HepG2 (cell line): ENCODE data around the gene RAB40C. TPM values are rescaled to one million over a fixed set of nuclear protein-coding genes. Genes with fewer than 3 reads are reported as not detected.
A peak's percentile ranks its signal among the peaks of the same experiment; 100 is the strongest.

Experiments used
- EP300 ChIP-seq, 3 experiments: sonication (generic) in 1 of 3; formaldehyde crosslinking in 1 of 3; IDR thresholded peaks; 2 replicates each; pipeline versions ENCODE4 v1.5.1 to v1.6.1; 2011 to 2020; ENCODE audit warnings: low read depth in 2 of 3, low read length in 2 of 3, borderline replicate concordance in 1 of 3, improper control_type of control experiment in 1 of 3, mild to moderate bottlenecking in 1 of 3, missing genetic modification reagents in 1 of 3, moderate library complexity in 1 of 3
- FOXK1 ChIP-seq: sonication (generic); formaldehyde crosslinking; IDR thresholded peaks from 2 replicates; pipeline ENCODE4 v1.4.0; 2020; ENCODE audit warnings: low read depth, missing genetic modification reagents, borderline replicate concordance
- HES4 ChIP-seq: sonication (generic); formaldehyde crosslinking; IDR thresholded peaks from 2 replicates; pipeline ENCODE4 v1.9.0; 2021; ENCODE audit warnings: mild to moderate bottlenecking, missing genetic modification reagents, borderline replicate concordance
- HNF4G ChIP-seq, 2 experiments: sonication (generic) in 1 of 2; formaldehyde crosslinking in 1 of 2; IDR thresholded peaks; 2 replicates each; pipeline versions ENCODE4 v1.4.0 to v1.6.1; 2011 to 2020; ENCODE audit warnings: borderline replicate concordance in 2 of 2, low read depth in 2 of 2, mild to moderate bottlenecking in 2 of 2, low read length in 1 of 2, missing genetic modification reagents in 1 of 2, moderate library complexity in 1 of 2
- KLF9 ChIP-seq: IDR thresholded peaks from 2 replicates; pipeline ENCODE4 v1.6.1; 2016; ENCODE audit warnings: low read depth
- LCORL ChIP-seq, 2 experiments: fragments of 450-650 bp in 1 of 2; sonication (generic) in 1 of 2; formaldehyde crosslinking in 1 of 2; IDR thresholded peaks; 2 replicates each; pipeline versions ENCODE4 v1.5.0 to v1.6.1; 2017 to 2020; ENCODE audit warnings: antibody characterized with exemption in 1 of 2, missing genetic modification reagents in 1 of 2
- NONO ChIP-seq, 2 experiments: fragments of 450-650 bp in 1 of 2; sonication (generic) in 1 of 2; formaldehyde crosslinking in 1 of 2; IDR thresholded peaks in 1 of 2; conservative IDR thresholded peaks in 1 of 2; 2 replicates each; pipeline versions ENCODE4 v1.6.1 to v1.8.0; 2017 to 2022; ENCODE audit warnings: mild to moderate bottlenecking in 1 of 2, missing genetic modification reagents in 1 of 2, moderate library complexity in 1 of 2
- RXRA ChIP-seq: sonication (generic); formaldehyde crosslinking; IDR thresholded peaks from 2 replicates; pipeline ENCODE4 v1.5.1; 2020; ENCODE audit warnings: missing genetic modification reagents
- SETDB1 ChIP-seq: sonication (generic); formaldehyde crosslinking; IDR thresholded peaks from 2 replicates; pipeline ENCODE4 v1.5.1; 2020; ENCODE audit warnings: missing genetic modification reagents, mild to moderate bottlenecking, borderline replicate concordance
- SRSF1 ChIP-seq: fragments of 200-400 bp; formaldehyde crosslinking; optimal IDR thresholded peaks from 2 replicates; pipeline ENCODE3; 2017; ENCODE audit warnings: mild to moderate bottlenecking, low read depth, low read length, moderate library complexity
- TP53 ChIP-seq: sonication (generic); formaldehyde crosslinking; conservative IDR thresholded peaks from 2 replicates; pipeline ENCODE4 v1.4.0; 2020; ENCODE audit warnings: missing genetic modification reagents
- U2AF2 ChIP-seq: fragments of 200-400 bp; formaldehyde crosslinking; IDR thresholded peaks from 2 replicates; pipeline ENCODE4 v1.6.1; 2017; ENCODE audit warnings: low read depth, mild to moderate bottlenecking, low read length
- ZNF547 ChIP-seq: sonication (generic); formaldehyde crosslinking; IDR thresholded peaks from 2 replicates; pipeline ENCODE4 v1.5.1; 2020; ENCODE audit warnings: mild to moderate bottlenecking, missing genetic modification reagents
- ZNF563 ChIP-seq: sonication (generic); formaldehyde crosslinking; IDR thresholded peaks from 2 replicates; pipeline ENCODE4 v1.8.0; 2022; ENCODE audit warnings: mild to moderate bottlenecking, moderate library complexity, missing genetic modification reagents
- ZNF724P ChIP-seq: sonication (generic); formaldehyde crosslinking; IDR thresholded peaks from 2 replicates; pipeline ENCODE4 v1.8.0; 2022; ENCODE audit warnings: missing genetic modification reagents, borderline replicate concordance
- polyA plus RNA-seq, 8 experiments: library from polyadenylated mRNA; depleted of rRNA in 3 of 8; stranded (reverse) in 7 of 8; unstranded in 1 of 8; fragments of >200 nt; fragmentation: Illumina TruSeq in 4 of 8; extraction: Trizol in 4 of 8; gene quantifications; 2 replicates each; pipeline versions ENCODE4 v1.2.1 to v1.2.3, GENCODE V29; 2011 to 2016; ENCODE audit warnings: low read depth in 4 of 8, missing spikeins in 1 of 8, mixed read lengths in 1 of 8; ENCODE audit not compliant: insufficient read depth in 1 of 8
- total RNA-seq, 5 experiments: library from RNA; depleted of rRNA; stranded (reverse); fragments of >200 nt; fragmentation: Illumina TruSeq; extraction: Trizol; gene quantifications; 2 replicates each; pipeline ENCODE4 v1.2.3, GENCODE V29; 2016; ENCODE audit warnings: low read depth in 1 of 5
- TF ChIP-seq, protein P1 (sequence below): sonication (generic); formaldehyde crosslinking; IDR thresholded peaks from 2 replicates; pipeline ENCODE4 v1.4.0; 2020; ENCODE audit warnings: missing genetic modification reagents
- TF ChIP-seq, protein P2 (sequence below): sonication (generic); formaldehyde crosslinking; IDR thresholded peaks from 2 replicates; pipeline ENCODE4 v1.4.0; 2020; ENCODE audit warnings: missing genetic modification reagents
- TF ChIP-seq, protein P3 (sequence below): sonication (generic); formaldehyde crosslinking; IDR thresholded peaks from 2 replicates; pipeline ENCODE4 v1.4.0; 2020; ENCODE audit warnings: missing genetic modification reagents

RAB40C gene
- total and polyA plus RNA-seq, 2 of the 13 experiments (the other 11 are each of a cell fraction or from before 2014, with no cell fraction given): 7.7 to 11.5 TPM

DNA sequence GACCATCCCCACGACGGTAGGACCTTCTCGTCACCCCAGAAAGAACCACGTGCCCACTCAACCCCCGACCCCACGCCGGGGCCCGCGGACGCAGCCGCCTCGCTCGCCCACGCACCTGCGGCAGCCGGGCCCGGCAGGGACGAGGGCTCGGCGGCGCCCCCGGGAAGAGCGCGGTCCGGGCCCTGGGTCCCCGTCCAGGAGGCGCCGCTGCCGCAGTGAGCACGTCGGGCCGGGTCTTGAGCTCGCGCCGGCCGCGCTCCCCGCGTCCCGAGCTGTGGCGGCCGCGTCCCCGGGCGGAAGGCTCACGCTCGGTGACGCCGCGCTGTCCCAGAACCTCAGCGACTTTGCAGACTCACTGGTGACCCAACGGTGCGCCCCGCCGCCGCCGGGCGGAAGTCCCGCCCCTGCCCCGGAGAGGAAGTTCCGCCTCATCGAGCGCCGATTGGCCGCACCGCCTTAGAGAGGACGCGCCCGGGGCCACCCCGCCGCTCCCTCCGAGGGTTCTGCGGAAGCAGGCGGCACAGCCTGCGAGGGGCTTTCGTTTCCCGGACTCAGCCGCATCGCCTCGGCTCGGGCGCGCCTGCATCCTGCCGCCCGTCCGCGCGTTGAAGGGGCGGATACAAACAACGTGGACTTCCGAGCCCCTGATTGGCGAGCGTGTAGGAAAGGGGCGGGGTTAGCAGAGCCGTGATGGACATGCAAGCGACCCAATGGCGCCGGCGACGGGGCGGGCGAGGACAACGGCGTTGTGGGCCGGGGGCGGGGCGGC, 793 bp upstream of the RAB40C start (continued):
- TF ChIP-seq ZNF547 (peak; percentile 80), KLF9 (CRISPR knock-in tag) (0 out of 2 replicates have a peak, but pooled peaks have one; percentile 6), TP53 (CRISPR knock-in tag) (no peak), FOXK1 (CRISPR knock-in tag) (peak; percentile 81), U2AF2 (no peak), ZNF724P (CRISPR knock-in tag) (peak; percentile 50; the same call in 1 of the 2 replicates), SETDB1 (CRISPR knock-in tag) (no peak), HNF4G (IDR thresholded peaks at IDR 0.05; ENCODE audit: borderline replicate concordance, low read depth, low read length) (no peak), HNF4G (CRISPR knock-in tag; IDR thresholded peaks at IDR 0.05; ENCODE audit: borderline replicate concordance, low read depth) (no peak), HES4 (CRISPR knock-in tag) (peak; percentile 24; the same call in 1 of the 2 replicates), ZNF563 (no peak), LCORL (IDR thresholded peaks at IDR 0.05) (no peak), LCORL (CRISPR knock-in tag; IDR thresholded peaks at IDR 0.05) (0 out of 2 replicates have a peak, but pooled peaks have one; percentile 27), EP300 (IDR thresholded peaks at IDR 0.05; ENCODE audit: low read depth in 2 of 2, low read length in 2 of 2) (no peak), EP300 (CRISPR knock-in tag; IDR thresholded peaks at IDR 0.05; ENCODE audit: borderline replicate concordance) (no peak), SRSF1 (peak; percentile 17), NONO (IDR thresholded peaks at IDR 0.05) (no peak), NONO (CRISPR knock-in tag; conservative IDR thresholded peaks at IDR 0.05) (0 out of 2 replicates have a peak, but pooled peaks have one; percentile 42), RXRA (peak; percentile 38; the same call in 1 of the 2 replicates)
- TF ChIP-seq, protein P1, sequence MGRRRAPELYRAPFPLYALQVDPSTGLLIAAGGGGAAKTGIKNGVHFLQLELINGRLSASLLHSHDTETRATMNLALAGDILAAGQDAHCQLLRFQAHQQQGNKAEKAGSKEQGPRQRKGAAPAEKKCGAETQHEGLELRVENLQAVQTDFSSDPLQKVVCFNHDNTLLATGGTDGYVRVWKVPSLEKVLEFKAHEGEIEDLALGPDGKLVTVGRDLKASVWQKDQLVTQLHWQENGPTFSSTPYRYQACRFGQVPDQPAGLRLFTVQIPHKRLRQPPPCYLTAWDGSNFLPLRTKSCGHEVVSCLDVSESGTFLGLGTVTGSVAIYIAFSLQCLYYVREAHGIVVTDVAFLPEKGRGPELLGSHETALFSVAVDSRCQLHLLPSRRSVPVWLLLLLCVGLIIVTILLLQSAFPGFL (CRISPR knock-in tag): no peak
- TF ChIP-seq, protein P2, sequence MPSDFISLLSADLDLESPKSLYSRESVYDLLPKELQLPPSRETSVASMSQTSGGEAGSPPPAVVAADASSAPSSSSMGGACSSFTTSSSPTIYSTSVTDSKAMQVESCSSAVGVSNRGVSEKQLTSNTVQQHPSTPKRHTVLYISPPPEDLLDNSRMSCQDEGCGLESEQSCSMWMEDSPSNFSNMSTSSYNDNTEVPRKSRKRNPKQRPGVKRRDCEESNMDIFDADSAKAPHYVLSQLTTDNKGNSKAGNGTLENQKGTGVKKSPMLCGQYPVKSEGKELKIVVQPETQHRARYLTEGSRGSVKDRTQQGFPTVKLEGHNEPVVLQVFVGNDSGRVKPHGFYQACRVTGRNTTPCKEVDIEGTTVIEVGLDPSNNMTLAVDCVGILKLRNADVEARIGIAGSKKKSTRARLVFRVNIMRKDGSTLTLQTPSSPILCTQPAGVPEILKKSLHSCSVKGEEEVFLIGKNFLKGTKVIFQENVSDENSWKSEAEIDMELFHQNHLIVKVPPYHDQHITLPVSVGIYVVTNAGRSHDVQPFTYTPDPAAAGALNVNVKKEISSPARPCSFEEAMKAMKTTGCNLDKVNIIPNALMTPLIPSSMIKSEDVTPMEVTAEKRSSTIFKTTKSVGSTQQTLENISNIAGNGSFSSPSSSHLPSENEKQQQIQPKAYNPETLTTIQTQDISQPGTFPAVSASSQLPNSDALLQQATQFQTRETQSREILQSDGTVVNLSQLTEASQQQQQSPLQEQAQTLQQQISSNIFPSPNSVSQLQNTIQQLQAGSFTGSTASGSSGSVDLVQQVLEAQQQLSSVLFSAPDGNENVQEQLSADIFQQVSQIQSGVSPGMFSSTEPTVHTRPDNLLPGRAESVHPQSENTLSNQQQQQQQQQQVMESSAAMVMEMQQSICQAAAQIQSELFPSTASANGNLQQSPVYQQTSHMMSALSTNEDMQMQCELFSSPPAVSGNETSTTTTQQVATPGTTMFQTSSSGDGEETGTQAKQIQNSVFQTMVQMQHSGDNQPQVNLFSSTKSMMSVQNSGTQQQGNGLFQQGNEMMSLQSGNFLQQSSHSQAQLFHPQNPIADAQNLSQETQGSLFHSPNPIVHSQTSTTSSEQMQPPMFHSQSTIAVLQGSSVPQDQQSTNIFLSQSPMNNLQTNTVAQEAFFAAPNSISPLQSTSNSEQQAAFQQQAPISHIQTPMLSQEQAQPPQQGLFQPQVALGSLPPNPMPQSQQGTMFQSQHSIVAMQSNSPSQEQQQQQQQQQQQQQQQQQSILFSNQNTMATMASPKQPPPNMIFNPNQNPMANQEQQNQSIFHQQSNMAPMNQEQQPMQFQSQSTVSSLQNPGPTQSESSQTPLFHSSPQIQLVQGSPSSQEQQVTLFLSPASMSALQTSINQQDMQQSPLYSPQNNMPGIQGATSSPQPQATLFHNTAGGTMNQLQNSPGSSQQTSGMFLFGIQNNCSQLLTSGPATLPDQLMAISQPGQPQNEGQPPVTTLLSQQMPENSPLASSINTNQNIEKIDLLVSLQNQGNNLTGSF (CRISPR knock-in tag): no peak
- TF ChIP-seq, protein P3, sequence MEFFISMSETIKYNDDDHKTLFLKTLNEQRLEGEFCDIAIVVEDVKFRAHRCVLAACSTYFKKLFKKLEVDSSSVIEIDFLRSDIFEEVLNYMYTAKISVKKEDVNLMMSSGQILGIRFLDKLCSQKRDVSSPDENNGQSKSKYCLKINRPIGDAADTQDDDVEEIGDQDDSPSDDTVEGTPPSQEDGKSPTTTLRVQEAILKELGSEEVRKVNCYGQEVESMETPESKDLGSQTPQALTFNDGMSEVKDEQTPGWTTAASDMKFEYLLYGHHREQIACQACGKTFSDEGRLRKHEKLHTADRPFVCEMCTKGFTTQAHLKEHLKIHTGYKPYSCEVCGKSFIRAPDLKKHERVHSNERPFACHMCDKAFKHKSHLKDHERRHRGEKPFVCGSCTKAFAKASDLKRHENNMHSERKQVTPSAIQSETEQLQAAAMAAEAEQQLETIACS (CRISPR knock-in tag): 0 out of 2 replicates have a peak, but pooled peaks have one; percentile 8
